ENCODE results near the gene LAMA4. TPM values are rescaled to one million over a fixed set of nuclear protein-coding genes. Genes with fewer than 3 reads are reported as not detected.

The LAMA4 gene
- total RNA-seq, 1 experiment from 2014 or later: 1.1 TPM

DNA sequence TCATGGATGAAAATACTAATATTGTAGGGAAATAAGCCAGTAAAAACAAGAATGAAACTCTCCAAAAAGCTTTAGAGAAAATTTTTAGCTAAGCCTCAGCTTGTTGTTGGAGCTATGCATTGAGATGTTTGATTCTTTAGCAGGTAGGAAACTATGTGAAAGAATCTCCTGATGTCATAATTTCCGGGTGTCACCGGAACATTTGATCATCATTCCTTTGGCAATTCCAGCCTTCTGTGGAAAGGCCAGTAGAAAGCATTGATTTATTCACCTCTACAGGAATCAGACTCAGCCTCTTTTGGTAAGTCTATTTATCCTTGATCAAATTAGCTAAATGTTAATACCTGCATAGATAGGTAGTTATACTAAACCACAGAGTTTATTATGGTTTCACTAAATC, 157.5 kb downstream of the LAMA4 start:
- H2BK5ac ChIP-seq (ENCODE audit: insufficient read length, low read length): no peak overlapping the region
- Mint-ChIP-seq H3K27me3 (ENCODE audit: low read depth) (no peaks in the 10 kb centered on the region), H3K9me3 (no peaks in the 10 kb centered on the region), H3K27ac (no peak overlapping the region), H3K36me3 (ENCODE audit: insufficient read depth in 1 of 3, low read depth in 3 of 3) (no peaks in the 10 kb centered on the region; a peak in 1 of 7 replicates), H3K4me1 (peaks cover 20 to 27% of the 10 kb centered on the region in 2 experiments), H3K4me3 (no peak overlapping the region)
- H4K8ac ChIP-seq (replicated peaks; ENCODE audit: insufficient read length, low read depth, low read length): no peak overlapping the region
- H2BK20ac ChIP-seq (ENCODE audit: low read depth, low read length, poor library complexity, severe bottlenecking): no peak overlapping the region
- no peaks in the 10 kb centered on the region for H3K79me1 ChIP-seq (ENCODE audit: insufficient read depth, low read depth, low read length, poor library complexity, severe bottlenecking)
- no peak overlapping the region for H3K56ac ChIP-seq (ENCODE audit: insufficient read length, low read depth, low read length)
- H4K5ac ChIP-seq (ENCODE audit: insufficient read length, low read depth, low read length): no peak overlapping the region
- H3K9me3 ChIP-seq (ENCODE audit: control insufficient read depth, low read depth, low read length): no peaks in the 10 kb centered on the region
- no peak overlapping the region for H3K23ac ChIP-seq (ENCODE audit: insufficient read length, low read depth, low read length)
- H3K4me2 ChIP-seq (ENCODE audit: insufficient read depth, insufficient read length, low read length): no peak overlapping the region
- no peaks in the 10 kb centered on the region for H3K79me2 ChIP-seq (ENCODE audit: insufficient read depth, low read length)
- TF ChIP-seq, protein P1, sequence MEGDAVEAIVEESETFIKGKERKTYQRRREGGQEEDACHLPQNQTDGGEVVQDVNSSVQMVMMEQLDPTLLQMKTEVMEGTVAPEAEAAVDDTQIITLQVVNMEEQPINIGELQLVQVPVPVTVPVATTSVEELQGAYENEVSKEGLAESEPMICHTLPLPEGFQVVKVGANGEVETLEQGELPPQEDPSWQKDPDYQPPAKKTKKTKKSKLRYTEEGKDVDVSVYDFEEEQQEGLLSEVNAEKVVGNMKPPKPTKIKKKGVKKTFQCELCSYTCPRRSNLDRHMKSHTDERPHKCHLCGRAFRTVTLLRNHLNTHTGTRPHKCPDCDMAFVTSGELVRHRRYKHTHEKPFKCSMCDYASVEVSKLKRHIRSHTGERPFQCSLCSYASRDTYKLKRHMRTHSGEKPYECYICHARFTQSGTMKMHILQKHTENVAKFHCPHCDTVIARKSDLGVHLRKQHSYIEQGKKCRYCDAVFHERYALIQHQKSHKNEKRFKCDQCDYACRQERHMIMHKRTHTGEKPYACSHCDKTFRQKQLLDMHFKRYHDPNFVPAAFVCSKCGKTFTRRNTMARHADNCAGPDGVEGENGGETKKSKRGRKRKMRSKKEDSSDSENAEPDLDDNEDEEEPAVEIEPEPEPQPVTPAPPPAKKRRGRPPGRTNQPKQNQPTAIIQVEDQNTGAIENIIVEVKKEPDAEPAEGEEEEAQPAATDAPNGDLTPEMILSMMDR (conservative IDR thresholded peaks at IDR 0.05): no peak
- H3T11ph ChIP-seq (ENCODE audit: low read length): no peak overlapping the region
- H3K27ac ChIP-seq (ENCODE audit: insufficient read length, low read depth, low read length): no peak overlapping the region
- no peak overlapping the region for H4K91ac ChIP-seq (ENCODE audit: insufficient read length, low read depth, low read length)
- no peak for DNase-seq
- H3K4ac ChIP-seq (ENCODE audit: low read depth, low read length): no peak overlapping the region
- no peaks in the 10 kb centered on the region for H4K20me1 ChIP-seq (ENCODE audit: control insufficient read depth, insufficient read depth, insufficient read length)
- no peak overlapping the region for H3K18ac ChIP-seq (ENCODE audit: insufficient read length, low read depth, low read length)
- peaks cover 12% of the 10 kb centered on the region for H3K4me1 ChIP-seq (ENCODE audit: insufficient read depth, low read length)
- H3K9ac ChIP-seq (ENCODE audit: extremely low read depth, insufficient read length, low read length): no peak overlapping the region
- H2BK120ac ChIP-seq (ENCODE audit: low read depth, low read length, poor library complexity, severe bottlenecking): no peak overlapping the region
- WGBS (ENCODE audit: extremely low coverage, insufficient read length, low lambda C conversion rate): no CpG with 5 or more reads among the region's 2 CpGs
- no peak overlapping the region for H2AFZ ChIP-seq (ENCODE audit: low read length)
- no peak overlapping the region for H3K14ac ChIP-seq (ENCODE audit: insufficient read depth, low read length)
- no peak overlapping the region for H2BK12ac ChIP-seq (ENCODE audit: insufficient read length, low read depth, low read length)
- no peaks in the 10 kb centered on the region for H3K27me3 ChIP-seq (ENCODE audit: insufficient read depth, low read length)
- no peak overlapping the region for H2AK5ac ChIP-seq (ENCODE audit: insufficient read length, low read length)
- no peaks in the 10 kb centered on the region for H3K23me2 ChIP-seq (ENCODE audit: insufficient read length, low read depth, low read length, poor library complexity, severe bottlenecking)
- H2BK15ac ChIP-seq (ENCODE audit: low read depth, low read length): no peak overlapping the region
